GM23338 (cell line): ENCODE results near the gene GRID1. TPM values are rescaled to one million over a fixed set of nuclear protein-coding genes. Genes with fewer than 3 reads are reported as not detected.

Experiments used
- ATAC-seq: fragments of 200-7000 bp; cut with Tn5 transposase; 3 replicates; pipeline ENCODE4 v1.9.1; 2020
- DNase-seq: peaks from one replicate; pipeline ENCODE4 v3.0.0-alpha.2; 2015; ENCODE audit warnings: low spot score
- H2AFZ ChIP-seq: fragments of 200-600 bp; sonication (generic); 2 replicates; pipeline ENCODE4 v1.8.0; 2016; ENCODE audit warnings: antibody characterized with exemption, mild to moderate bottlenecking, moderate library complexity
- H3F3A ChIP-seq: fragments of 200-600 bp; sonication (generic); replicated peaks from 2 replicates; pipeline ENCODE4 v1.8.0; 2017; ENCODE audit warnings: antibody characterized with exemption, mixed run types, low read depth
- H3K27ac ChIP-seq: fragments of 200-600 bp; sonication (generic); 2 replicates; pipeline ENCODE4 v1.6.1; 2016; ENCODE audit warnings: low read depth
- H3K27me3 ChIP-seq: fragments of 200-600 bp; sonication (generic); 2 replicates; pipeline ENCODE4 v1.8.0; 2016; ENCODE audit warnings: mild to moderate bottlenecking, mixed run types, moderate library complexity; ENCODE audit not compliant: insufficient read depth
- H3K36me3 ChIP-seq: fragments of 200-600 bp; sonication (generic); 2 replicates; pipeline ENCODE4 v1.8.0; 2016; ENCODE audit warnings: mild to moderate bottlenecking; ENCODE audit not compliant: insufficient read depth
- H3K4me1 ChIP-seq: fragments of 200-600 bp; sonication (generic); 2 replicates; pipeline ENCODE4 v1.8.0; 2016; ENCODE audit warnings: mild to moderate bottlenecking, moderate library complexity; ENCODE audit not compliant: insufficient read depth
- H3K4me2 ChIP-seq: fragments of 200-600 bp; sonication (generic); 2 replicates; pipeline ENCODE4 v1.7.1; 2017; ENCODE audit warnings: mixed run types
- H3K4me3 ChIP-seq: fragments of 200-600 bp; sonication (generic); 2 replicates; pipeline ENCODE4 v1.6.1; 2016; ENCODE audit warnings: mixed run types
- H3K79me2 ChIP-seq: fragments of 200-600 bp; sonication (generic); replicated peaks from 2 replicates; pipeline ENCODE4 v1.8.0; 2017; ENCODE audit warnings: mild to moderate bottlenecking; ENCODE audit not compliant: insufficient read depth
- H3K9me2 ChIP-seq: fragments of 200-600 bp; sonication (generic); 2 replicates; pipeline ENCODE4 v1.8.0; 2017; ENCODE audit not compliant: insufficient read depth
- H4K20me1 ChIP-seq: fragments of 200-600 bp; sonication (generic); replicated peaks from 2 replicates; pipeline ENCODE4 v1.8.0; 2017; ENCODE audit warnings: mild to moderate bottlenecking; ENCODE audit not compliant: insufficient read depth
- H3K27ac Mint-ChIP-seq: 2 replicates; pipeline ENCODE4 v1.8.0; 2020; ENCODE audit warnings: inconsistent platforms, mild to moderate bottlenecking, moderate library complexity, mixed read lengths
- H3K27me3 Mint-ChIP-seq: 3 replicates; pipeline ENCODE4 v1.8.0; 2022; ENCODE audit warnings: low read depth, mild to moderate bottlenecking, moderate library complexity, mixed read lengths, inconsistent platforms; ENCODE audit not compliant: insufficient read depth, poor library complexity
- H3K36me3 Mint-ChIP-seq: 3 replicates; pipeline ENCODE4 v1.8.0; 2021; ENCODE audit warnings: low read depth, mild to moderate bottlenecking, inconsistent platforms, moderate library complexity, mixed read lengths
- H3K4me1 Mint-ChIP-seq: 3 replicates; pipeline ENCODE4 v1.8.0; 2020; ENCODE audit warnings: mild to moderate bottlenecking, inconsistent platforms, mixed read lengths
- H3K4me3 Mint-ChIP-seq: 3 replicates; pipeline ENCODE4 v1.8.0; 2021; ENCODE audit warnings: moderate library complexity, mild to moderate bottlenecking, inconsistent platforms, mixed read lengths
- H3K9me3 Mint-ChIP-seq: 3 replicates; pipeline ENCODE4 v1.8.0; 2020; ENCODE audit warnings: moderate library complexity, mild to moderate bottlenecking, inconsistent platforms, mixed read lengths
- CREB1 ChIP-seq: fragments of 250-450 bp; sonication (Bioruptor Pico); IDR thresholded peaks from 2 replicates; pipeline ENCODE4 v1.5.0; 2020; ENCODE audit warnings: low read depth, mild to moderate bottlenecking, moderate library complexity
- CTCF ChIP-seq, 2 experiments: fragments of 200-600 bp in 1 of 2; sonication (generic) in 1 of 2; conservative IDR thresholded peaks; 2 replicates each; pipeline versions ENCODE4 v1.5.1 to v1.6.1; 2016 to 2017; ENCODE audit warnings: antibody characterized with exemption in 2 of 2, low read depth in 2 of 2, mild to moderate bottlenecking in 2 of 2, moderate library complexity in 1 of 2
- ETS1 ChIP-seq: IDR thresholded peaks from 2 replicates; pipeline ENCODE4 v1.6.1; 2016; ENCODE audit warnings: antibody characterized with exemption
- EZH2 ChIP-seq: fragments of 200-600 bp; sonication (generic); IDR thresholded peaks from one replicate; pipeline ENCODE4 v1.8.0; 2017; ENCODE audit warnings: antibody characterized with exemption, mild to moderate bottlenecking, low read depth; ENCODE audit not compliant: unreplicated experiment
- EZH2phosphoT487 ChIP-seq: fragments of 200-600 bp; sonication (generic); IDR thresholded peaks from one replicate; pipeline ENCODE4 v1.8.1; 2018; ENCODE audit warnings: antibody characterized with exemption; ENCODE audit not compliant: unreplicated experiment
- JUNB ChIP-seq: IDR thresholded peaks from one replicate; pipeline ENCODE4 v1.6.1; 2016; ENCODE audit warnings: antibody characterized with exemption; ENCODE audit not compliant: unreplicated experiment
- NANOG ChIP-seq: IDR thresholded peaks from 2 replicates; pipeline ENCODE4 v1.6.1; 2016; ENCODE audit warnings: antibody characterized with exemption, borderline replicate concordance
- POLR2AphosphoS5 ChIP-seq: IDR thresholded peaks from 2 replicates; pipeline ENCODE4 v1.6.1; 2016; ENCODE audit warnings: antibody characterized with exemption, low read depth
- REST ChIP-seq: IDR thresholded peaks from one replicate; pipeline ENCODE4 v1.6.1; 2018; ENCODE audit warnings: antibody characterized with exemption; ENCODE audit not compliant: unreplicated experiment
- STAT1 ChIP-seq: IDR thresholded peaks from one replicate; pipeline ENCODE4 v1.6.1; 2016; ENCODE audit warnings: antibody characterized with exemption; ENCODE audit not compliant: unreplicated experiment
- ZNF114 ChIP-seq: fragments of 250-450 bp; sonication (Bioruptor Pico); IDR thresholded peaks from 2 replicates; pipeline ENCODE4 v1.5.0; 2020; ENCODE audit warnings: mild to moderate bottlenecking, moderate library complexity
- ZNF331 ChIP-seq: fragments of 250-450 bp; sonication (Bioruptor Pico); IDR thresholded peaks from 2 replicates; pipeline ENCODE4 v1.5.0; 2020; ENCODE audit warnings: low read depth, mild to moderate bottlenecking, moderate library complexity
- ZNF462 ChIP-seq: fragments of 250-450 bp; sonication (Bioruptor Pico); IDR thresholded peaks from 2 replicates; pipeline ENCODE4 v1.5.0; 2020; ENCODE audit warnings: mild to moderate bottlenecking, moderate library complexity
- polyA plus RNA-seq: library from polyadenylated mRNA; unstranded; fragments of >200 nt; fragmentation: Nextera tagmentation; extraction: Ambion mirVana; gene quantifications from 2 replicates; pipeline ENCODE4 v1.2.1, GENCODE V29; 2016
- total RNA-seq: library from RNA; depleted of rRNA; stranded (reverse); fragments of >200 nt; shearing (Covaris generic); gene quantifications from 2 replicates; pipeline ENCODE4 v1.2.3, GENCODE V29; 2014

Gene GRID1
- total and polyA plus RNA-seq, 2 experiments from 2014 or later, result 0.14 to 0.15 TPM

GRCh38 chr10:86308056-86308455 is 58.5 kb downstream of the GRID1 start:
- Histone ChIP-seq H3K9me2 (0 out of 2 replicates have a peak, but pooled peaks cover 5% of the 10 kb centered on the region), H2AFZ (no peak overlapping the region), H3K79me2 (no peaks in the 10 kb centered on the region), H3K36me3 (no peaks in the 10 kb centered on the region), H3K27me3 (no peaks in the 10 kb centered on the region), H3K4me1 (no peaks in the 10 kb centered on the region), H3K4me3 (no peak overlapping the region), H3K4me2 (no peak overlapping the region), H3F3A (no peaks in the 10 kb centered on the region), H4K20me1 (0 out of 2 replicates have a peak, but pooled peaks cover 3% of the 10 kb centered on the region), H3K27ac (no peak overlapping the region)
- H3K27ac Mint-ChIP-seq, result no peak overlapping the region
- H3K9me3 Mint-ChIP-seq, result no peaks in the 10 kb centered on the region
- H3K36me3 Mint-ChIP-seq, result no peaks in the 10 kb centered on the region
- no peak for ATAC-seq
- peaks cover 8% of the 10 kb centered on the region for H3K27me3 Mint-ChIP-seq
- no peak overlapping the region for H3K4me3 Mint-ChIP-seq
- no peak for DNase-seq
- H3K4me1 Mint-ChIP-seq, result peaks cover 7% of the 10 kb centered on the region; the same call in 2 of the 3 replicates
- TF ChIP-seq CREB1 (CRISPR knock-in tag) (no peak), ETS1 (no peak), ZNF462 (CRISPR knock-in tag) (no peak), CTCF (conservative IDR thresholded peaks at IDR 0.05; ENCODE audit: low read depth in 2 of 2) (no peak), POLR2AphosphoS5 (no peak), REST (no peak), ZNF114 (CRISPR knock-in tag) (no peak), JUNB (no peak), STAT1 (no peak), EZH2 (no peak), EZH2phosphoT487 (no peak), NANOG (no peak), ZNF331 (CRISPR knock-in tag) (no peak)
